ENCODE measurements around the gene PIK3R1.

The PIK3R1 gene

GRCh38 chr5:68177676-68178075 lies 37.9 kb upstream of the PIK3R1 start:
- no peak for TF ChIP-seq EZH2phosphoT487 (IDR thresholded peaks at IDR 0.05; ENCODE audit: low read depth)
- no peak for TF ChIP-seq CTCF (IDR thresholded peaks at IDR 0.05; ENCODE audit: low read depth, low read length)
- Histone ChIP-seq H3K4me1 (ENCODE audit: low read length) (peaks cover 3% of the 10 kb centered on the region), H3K27me3 (ENCODE audit: low read depth, low read length) (no peaks in the 10 kb centered on the region), H3K9ac (ENCODE audit: low read length) (no peak overlapping the region), H4K20me1 (ENCODE audit: insufficient read depth, low read length) (no peaks in the 10 kb centered on the region), H3K79me2 (ENCODE audit: low read length) (no peaks in the 10 kb centered on the region), H3K9me3 (ENCODE audit: insufficient read depth, low read length) (no peaks in the 10 kb centered on the region), H3K27ac (ENCODE audit: low read length) (no peak overlapping the region), H3K36me3 (replicated peaks; ENCODE audit: low read depth, low read length) (no peaks in the 10 kb centered on the region), H2AFZ (ENCODE audit: low read depth, low read length) (no peak overlapping the region), H3K4me2 (ENCODE audit: low read length) (no peak overlapping the region), H3K4me3 (ENCODE audit: low read length) (no peak overlapping the region)

- no peak for TF ChIP-seq EZH2phosphoT487 (IDR thresholded peaks at IDR 0.05; ENCODE audit: low read depth)
- no peak for TF ChIP-seq CTCF (IDR thresholded peaks at IDR 0.05; ENCODE audit: low read depth, low read length)
- Histone ChIP-seq H3K36me3 (replicated peaks; ENCODE audit: low read depth, low read length) (no peaks in the 10 kb centered on the region), H3K27ac (ENCODE audit: low read length) (no peak overlapping the region), H3K4me1 (ENCODE audit: low read length) (peaks cover 5% of the 10 kb centered on the region), H4K20me1 (ENCODE audit: insufficient read depth, low read length) (no peaks in the 10 kb centered on the region), H3K9me3 (ENCODE audit: insufficient read depth, low read length) (no peaks in the 10 kb centered on the region), H3K4me3 (ENCODE audit: low read length) (no peak overlapping the region), H2AFZ (ENCODE audit: low read depth, low read length) (no peak overlapping the region), H3K4me2 (ENCODE audit: low read length) (no peak overlapping the region), H3K79me2 (ENCODE audit: low read length) (no peaks in the 10 kb centered on the region), H3K27me3 (ENCODE audit: low read depth, low read length) (no peaks in the 10 kb centered on the region), H3K9ac (ENCODE audit: low read length) (no peak overlapping the region)
These were observed 37.0 kb upstream of the PIK3R1 start for GRCh38 chr5:68178579-68178978.

GRCh38 chr5:68180121-68181038 lies 35.2 kb upstream of the PIK3R1 start:
- TF ChIP-seq CTCF (IDR thresholded peaks at IDR 0.05; ENCODE audit: low read depth, low read length) (no peak), EZH2phosphoT487 (IDR thresholded peaks at IDR 0.05; ENCODE audit: low read depth) (no peak)
- no peaks in the 10 kb centered on the region for H3K36me3 ChIP-seq (replicated peaks; ENCODE audit: low read depth, low read length)
- H3K79me2 ChIP-seq (ENCODE audit: low read length): no peaks in the 10 kb centered on the region
- no peaks in the 10 kb centered on the region for H3K27me3 ChIP-seq (ENCODE audit: low read depth, low read length)
- H3K27ac ChIP-seq (ENCODE audit: low read length): no peak overlapping the region
- H3K4me3 ChIP-seq (ENCODE audit: low read length): no peak overlapping the region
- no peak overlapping the region for H3K4me2 ChIP-seq (ENCODE audit: low read length)
- no peaks in the 10 kb centered on the region for H3K9me3 ChIP-seq (ENCODE audit: insufficient read depth, low read length)
- no peak overlapping the region for H3K9ac ChIP-seq (ENCODE audit: low read length)
- H2AFZ ChIP-seq (ENCODE audit: low read depth, low read length): no peak overlapping the region
- peaks cover 5% of the 10 kb centered on the region for H3K4me1 ChIP-seq (ENCODE audit: low read length)
- H4K20me1 ChIP-seq (ENCODE audit: insufficient read depth, low read length): no peaks in the 10 kb centered on the region

DNA sequence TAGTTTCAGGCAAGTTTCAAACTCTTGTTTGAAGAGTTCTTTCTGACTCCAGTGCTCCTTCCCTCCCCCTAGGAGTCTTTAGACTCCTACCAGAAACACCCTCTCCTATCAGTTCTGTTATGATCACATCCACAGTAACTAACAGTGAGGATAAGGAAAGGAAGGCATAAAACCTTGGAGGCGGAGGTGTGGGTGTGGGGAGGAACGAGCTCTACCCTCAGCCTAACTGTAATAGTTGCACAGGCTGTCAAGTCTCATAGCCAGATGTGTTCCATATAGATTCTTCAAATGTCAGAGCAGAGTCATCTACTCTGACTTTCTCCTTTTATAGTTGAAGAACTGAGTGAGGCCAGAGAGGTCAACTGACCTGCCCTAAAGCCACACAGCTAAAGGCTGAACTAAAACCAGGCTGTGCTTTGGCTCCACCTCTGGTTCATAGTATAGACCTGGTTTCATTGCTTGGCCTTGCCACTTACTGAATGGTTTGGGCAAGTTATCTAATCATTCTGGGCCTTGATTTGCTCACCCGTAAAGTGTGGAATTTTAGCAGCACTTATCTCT lies 34.4 kb upstream of the PIK3R1 start:
- Histone ChIP-seq H3K27me3 (ENCODE audit: low read depth, low read length) (no peaks in the 10 kb centered on the region), H3K27ac (ENCODE audit: low read length) (no peak overlapping the region), H3K36me3 (replicated peaks; ENCODE audit: low read depth, low read length) (no peaks in the 10 kb centered on the region), H4K20me1 (ENCODE audit: insufficient read depth, low read length) (no peaks in the 10 kb centered on the region), H2AFZ (ENCODE audit: low read depth, low read length) (no peak overlapping the region), H3K79me2 (ENCODE audit: low read length) (no peaks in the 10 kb centered on the region), H3K4me3 (ENCODE audit: low read length) (no peak overlapping the region), H3K4me1 (ENCODE audit: low read length) (peaks cover 5% of the 10 kb centered on the region), H3K4me2 (ENCODE audit: low read length) (no peak overlapping the region), H3K9me3 (ENCODE audit: insufficient read depth, low read length) (no peaks in the 10 kb centered on the region), H3K9ac (ENCODE audit: low read length) (no peak overlapping the region)
- no peak for TF ChIP-seq CTCF (IDR thresholded peaks at IDR 0.05; ENCODE audit: low read depth, low read length)
- TF ChIP-seq EZH2phosphoT487 (IDR thresholded peaks at IDR 0.05; ENCODE audit: low read depth): no peak
